IPS DF 19.7 (cell line): Measurements from ENCODE around the gene UBE4A.

Source experiments
- DNase-seq: peaks from one replicate; pipeline ENCODE4 v3.0.0-alpha.2; 2013; ENCODE audit warnings: low read depth, low spot score

UBE4A gene

GRCh38 chr11:118341261-118341660 lies 18.1 kb upstream of the UBE4A start:
- DNase-seq, result no peak

GRCh38 chr11:118341815-118342489 lies 17.4 kb upstream of the UBE4A start:
- DNase-seq, result no peak

GRCh38 chr11:118342503-118343161 lies 16.8 kb upstream of the UBE4A start, which contains the start of gene CD3D:
Gene CD3D (minus strand): TSS chr11:118342705. CDS start chr11:118342607, 98 bp downstream.
- no peak for DNase-seq

- no peak for DNase-seq
These were observed 16.2 kb upstream of the UBE4A start for GRCh38 chr11:118343248-118343647.

- no peak for DNase-seq
These were observed 15.4 kb upstream of the UBE4A start, which contains the start of gene CD3G for GRCh38 chr11:118343981-118344515. Gene CD3G (plus strand): TSS chr11:118344344. CDS start chr11:118344424, 80 bp downstream.

- no peak for DNase-seq
These were observed 9.9 kb upstream of the UBE4A start for GRCh38 chr11:118349475-118349874.

GRCh38 chr11:118353084-118353710 lies 6.2 kb upstream of the UBE4A start:
- no peak for DNase-seq

GRCh38 chr11:118358071-118358470 lies 1.3 kb upstream of the UBE4A start:
- no peak for DNase-seq

- no peak for DNase-seq
These were observed 5.7 kb downstream of the UBE4A start for GRCh38 chr11:118364956-118365615.

GRCh38 chr11:118366287-118366686 lies 6.9 kb downstream of the UBE4A start:
- no peak for DNase-seq

- no peak for DNase-seq
These were observed 11.4 kb downstream of the UBE4A start for GRCh38 chr11:118370774-118371173.

- no peak for DNase-seq
These were observed 13.9 kb downstream of the UBE4A start for GRCh38 chr11:118373263-118373662.

- DNase-seq, result no peak
These were observed 14.5 kb downstream of the UBE4A start for GRCh38 chr11:118373871-118374270.

- no peak for DNase-seq
These were observed 15.3 kb downstream of the UBE4A start for GRCh38 chr11:118374729-118375128.

- no peak for DNase-seq
These were observed 16.6 kb downstream of the UBE4A start for GRCh38 chr11:118375978-118376377.

- no peak for DNase-seq
These were observed 20.1 kb downstream of the UBE4A start for GRCh38 chr11:118379497-118379896.

- no peak for DNase-seq
These were observed 21.2 kb downstream of the UBE4A start for GRCh38 chr11:118380571-118380970.

GRCh38 chr11:118382954-118383353 lies 23.6 kb downstream of the UBE4A start:
- DNase-seq, result no peak

- DNase-seq, result no peak
These were observed 24.3 kb downstream of the UBE4A start for GRCh38 chr11:118383657-118384056.

GRCh38 chr11:118396097-118396501 lies 36.7 kb downstream of the UBE4A start:
- DNase-seq, result no peak

- no peak for DNase-seq
These were observed 38.0 kb downstream of the UBE4A start for GRCh38 chr11:118397448-118397847.
